Gastrocnemius medialis (tissue), 4 donors: ENCODE results near the gene WRAP73. TPM values are rescaled to one million over a fixed set of nuclear protein-coding genes. Genes with fewer than 3 reads are reported as not detected.

Experiments used
- ATAC-seq, 2 donors: fragments of 150-250 bp; one replicate each; pipeline ENCODE4 v1.9.1; 2016
- DNase-seq, 2 donors: peaks; one replicate each; pipeline ENCODE4 v3.0.0-alpha.2; 2019
- H3K27ac ChIP-seq, 4 donors: fragments of 200-600 bp; sonication (generic); 1 replicate in 1 of 4; 2 replicates in 3 of 4; pipeline ENCODE4 v1.5.1; 2016 to 2018; ENCODE audit warnings: mild to moderate bottlenecking in 2 of 4, moderate library complexity in 1 of 4
- H3K27me3 ChIP-seq, 3 donors: fragments of 200-600 bp; sonication (generic) in 2 of 3; 1 replicate in 1 of 3; 2 replicates in 2 of 3; pipeline versions ENCODE4 v1.5.1 to v1.6.0; 2016 to 2019; ENCODE audit warnings: mild to moderate bottlenecking in 1 of 3, moderate library complexity in 1 of 3
- H3K36me3 ChIP-seq, 2 donors: fragments of 200-600 bp; sonication (generic) in 1 of 2; one replicate each; pipeline ENCODE4 v1.5.1; 2017 to 2018
- H3K4me1 ChIP-seq, 2 donors: fragments of 200-600 bp; sonication (generic) in 1 of 2; one replicate each; pipeline ENCODE4 v1.5.1; 2016 to 2017; ENCODE audit warnings: mild to moderate bottlenecking in 2 of 2
- H3K4me3 ChIP-seq, 4 donors: fragments of 200-600 bp; sonication (generic) in 3 of 4; 1 replicate in 1 of 4; 2 replicates in 3 of 4; pipeline ENCODE4 v1.5.1; 2016 to 2019; ENCODE audit warnings: mild to moderate bottlenecking in 2 of 4
- H3K9me3 ChIP-seq, 3 donors: fragments of 200-600 bp; sonication (generic) in 2 of 3; 1 replicate in 1 of 3; 2 replicates in 2 of 3; pipeline ENCODE4 v1.5.1; 2016 to 2019
- CTCF ChIP-seq, 5 experiments: fragments of 450-650 bp in 3 of 5; fragments of 200-600 bp in 2 of 5; sonication (generic) in 2 of 5; IDR thresholded peaks in 4 of 5; conservative IDR thresholded peaks in 1 of 5; 1 replicate in 4 of 5; 2 replicates in 1 of 5; pipeline ENCODE4 v1.5.1; 2016 to 2019; ENCODE audit warnings: antibody characterized with exemption in 5 of 5, mild to moderate bottlenecking in 3 of 5, moderate library complexity in 3 of 5
- POLR2A ChIP-seq, 2 donors: fragments of 450-650 bp; IDR thresholded peaks; one replicate each; pipeline ENCODE4 v1.6.1; 2017; ENCODE audit warnings: antibody characterized with exemption in 2 of 2, mild to moderate bottlenecking in 2 of 2, moderate library complexity in 2 of 2
- in situ Hi-C, 4 donors: fragments of 200-750 bp; cut with MboI; loops; one replicate each; pipeline versions ENCODE4 v1.15.0 to v1.8.0; 2017; ENCODE audit warnings: low sequenced_read_pairs in 4 of 4
- intact Hi-C: fragments of 100-400 bp; cut with DNase I; formaldehyde crosslinking; loops from one replicate; pipeline ENCODE4 v1.15.1; 2023; ENCODE audit warnings: low total_unique reads
- total RNA-seq, 4 donors: library from RNA; depleted of rRNA; stranded (reverse); fragments of >200 nt; gene quantifications; one replicate each; pipeline versions ENCODE4 v1.1.0 to v1.2.3, GENCODE V29; 2016

WRAP73 gene
- total RNA-seq, 4 donors from 2014 or later = 12.7 to 16.1 (median 14.2) TPM

- no peaks in the 10 kb centered on the region for H3K36me3 ChIP-seq
- no peaks in the 10 kb centered on the region for H3K9me3 ChIP-seq
- H3K4me1 ChIP-seq = peaks cover 7 to 9% of the 10 kb centered on the region in 2 donors
- no peak overlapping the region for H3K4me3 ChIP-seq
- in situ Hi-C loops (no loop called here), intact Hi-C loops (loop anchor here (5.0 kb wide), 1 partner anchor 163 kb away; no protein-coding TSS in a partner anchor)
- no peaks in the 10 kb centered on the region for H3K27me3 ChIP-seq
- no peak overlapping the region for H3K27ac ChIP-seq
- DNase-seq = no peak
- TF ChIP-seq POLR2A (IDR thresholded peaks at IDR 0.05) = no peak
- TF ChIP-seq CTCF (IDR thresholded peaks at IDR 0.05 in 4 of 5, conservative IDR thresholded peaks at IDR 0.05 in 1 of 5) = no peak
- no peak for ATAC-seq
Observed at GRCh38 chr1:3664700-3665375, 14.9 kb upstream of the WRAP73 start.

- H3K9me3 ChIP-seq = no peaks in the 10 kb centered on the region
- no peak overlapping the region for H3K27ac ChIP-seq
- ATAC-seq (no peak), DNase-seq (no peak)
- H3K4me3 ChIP-seq = no peak overlapping the region
- intact Hi-C loops = no loop called here
- TF ChIP-seq POLR2A (IDR thresholded peaks at IDR 0.05) (no peak), CTCF (IDR thresholded peaks at IDR 0.05 in 4 of 5, conservative IDR thresholded peaks at IDR 0.05 in 1 of 5) (no peak)
- peaks cover 7 to 8% of the 10 kb centered on the region in 2 donors for H3K4me1 ChIP-seq
- no peaks in the 10 kb centered on the region for H3K27me3 ChIP-seq
- in situ Hi-C loops = no loop called here
- no peaks in the 10 kb centered on the region for H3K36me3 ChIP-seq
Observed at GRCh38 chr1:3663999-3664699, 14.2 kb upstream of the WRAP73 start.

GRCh38 chr1:3662080-3662671, 12.3 kb upstream of the WRAP73 start:
- Histone ChIP-seq H3K27me3 (peaks cover 0 to 2% (median 0%) of the 10 kb centered on the region in 3 donors), H3K4me1 (no peaks in the 10 kb centered on the region), H3K4me3 (no peak overlapping the region), H3K9me3 (no peaks in the 10 kb centered on the region), H3K27ac (no peak overlapping the region), H3K36me3 (no peaks in the 10 kb centered on the region)
- no peak for TF ChIP-seq CTCF (IDR thresholded peaks at IDR 0.05 in 4 of 5, conservative IDR thresholded peaks at IDR 0.05 in 1 of 5)
- no peak for ATAC-seq
- in situ Hi-C loops (no loop called here), intact Hi-C loops (no loop called here)
- DNase-seq = peak in 1 of 2 donors; percentile 5

DNA sequence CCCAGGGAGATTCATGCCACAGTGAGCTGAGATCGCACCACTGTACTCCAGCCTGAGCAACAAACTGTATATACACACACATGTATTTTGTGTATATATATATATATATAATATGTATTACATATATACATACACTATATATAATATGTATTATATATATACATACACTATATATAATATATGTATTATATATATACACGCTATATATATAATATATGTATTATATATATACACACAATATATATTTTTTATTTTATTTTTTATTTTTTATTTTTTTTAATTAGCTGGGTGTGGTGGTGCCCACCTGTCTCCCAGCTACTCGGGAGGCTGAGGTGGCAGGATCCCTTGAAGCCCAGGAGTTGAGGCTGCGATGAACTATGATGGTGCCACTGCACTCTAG, 11.7 kb upstream of the WRAP73 start:
- Histone ChIP-seq H3K27me3 (peaks cover 0 to 2% (median 2%) of the 10 kb centered on the region in 3 donors), H3K4me3 (no peak overlapping the region), H3K27ac (no peak overlapping the region), H3K4me1 (no peaks in the 10 kb centered on the region), H3K9me3 (no peaks in the 10 kb centered on the region), H3K36me3 (no peaks in the 10 kb centered on the region)
- intact Hi-C loops (no loop called here), in situ Hi-C loops (no loop called here)
- TF ChIP-seq CTCF (IDR thresholded peaks at IDR 0.05 in 4 of 5, conservative IDR thresholded peaks at IDR 0.05 in 1 of 5) (no peak), POLR2A (IDR thresholded peaks at IDR 0.05) (no peak)
- no peak for ATAC-seq
- DNase-seq = no peak
